ENCODE data around the gene HSPA12B.

The HSPA12B gene

GRCh38 chr20:3732327-3733118 lies at the start of gene HSPA12B:
TSS of gene HSPA12B (plus strand) at chr20:3732685. CDS start at chr20:3738675, 5,990 bp downstream.
- no peaks in the 10 kb centered on the region for H3K36me3 ChIP-seq (ENCODE audit: control insufficient read depth in 2 of 2, insufficient read depth in 2 of 2, low read length in 2 of 2)
- H3K4me1 ChIP-seq (ENCODE audit: control insufficient read depth, insufficient read depth, low read length): peaks cover 10% of the 10 kb centered on the region
- peak within 1 kb of the TSS in 1 of 2 donors; percentile 37 for H3K9ac ChIP-seq (ENCODE audit: low read length in 2 of 2)
- H3K9me3 ChIP-seq (ENCODE audit: control insufficient read depth in 2 of 2, low read length in 2 of 2): no peaks in the 10 kb centered on the region
- peaks cover 19 to 22% of the 10 kb centered on the region in 2 donors for H3K27me3 ChIP-seq (ENCODE audit: control insufficient read depth in 1 of 2, insufficient read depth in 2 of 2, low read length in 2 of 2)
- H3K4me3 ChIP-seq (ENCODE audit: low read length in 2 of 2): peak within 1 kb of the TSS; percentile 46 to 64
- H3K27ac ChIP-seq (ENCODE audit: low read length): peak within 1 kb of the TSS; percentile 6

GRCh38 chr20:3685341-3685740 lies 47.1 kb upstream of the HSPA12B start:
- no peaks in the 10 kb centered on the region for H3K27me3 ChIP-seq (ENCODE audit: control insufficient read depth in 1 of 2, insufficient read depth in 2 of 2, low read length in 2 of 2)
- H3K36me3 ChIP-seq (ENCODE audit: control insufficient read depth in 2 of 2, insufficient read depth in 2 of 2, low read length in 2 of 2): no peaks in the 10 kb centered on the region
- no peak overlapping the region for H3K27ac ChIP-seq (ENCODE audit: low read length)
- H3K4me1 ChIP-seq (ENCODE audit: control insufficient read depth, insufficient read depth, low read length): peaks cover 34% of the 10 kb centered on the region
- no peak overlapping the region for H3K4me3 ChIP-seq (ENCODE audit: low read length in 2 of 2)
- H3K9ac ChIP-seq (ENCODE audit: low read length in 2 of 2): no peak overlapping the region
- H3K9me3 ChIP-seq (ENCODE audit: control insufficient read depth in 2 of 2, low read length in 2 of 2): no peaks in the 10 kb centered on the region

- H3K4me1 ChIP-seq (ENCODE audit: control insufficient read depth, insufficient read depth, low read length): peaks cover 23% of the 10 kb centered on the region
- H3K9me3 ChIP-seq (ENCODE audit: control insufficient read depth in 2 of 2, low read length in 2 of 2): no peaks in the 10 kb centered on the region
- H3K27me3 ChIP-seq (ENCODE audit: control insufficient read depth in 1 of 2, insufficient read depth in 2 of 2, low read length in 2 of 2): no peaks in the 10 kb centered on the region
- no peaks in the 10 kb centered on the region for H3K36me3 ChIP-seq (ENCODE audit: control insufficient read depth in 2 of 2, insufficient read depth in 2 of 2, low read length in 2 of 2)
- peak overlapping the region; percentile 49 to 62 for H3K4me3 ChIP-seq (ENCODE audit: low read length in 2 of 2)
- H3K9ac ChIP-seq (ENCODE audit: low read length in 2 of 2): no peak overlapping the region
- H3K27ac ChIP-seq (ENCODE audit: low read length): peak overlapping the region; percentile 11
Observed at GRCh38 chr20:3686421-3686820, 46.1 kb upstream of the HSPA12B start.

GRCh38 chr20:3686867-3687321 lies 45.6 kb upstream of the HSPA12B start:
- Histone ChIP-seq H3K27ac (ENCODE audit: low read length) (peak overlapping the region; percentile 41), H3K4me3 (ENCODE audit: low read length in 2 of 2) (peak overlapping the region; percentile 49 to 62), H3K36me3 (ENCODE audit: control insufficient read depth in 2 of 2, insufficient read depth in 2 of 2, low read length in 2 of 2) (no peaks in the 10 kb centered on the region), H3K9ac (ENCODE audit: low read length in 2 of 2) (peak overlapping the region in 1 of 2 donors; percentile 32), H3K4me1 (ENCODE audit: control insufficient read depth, insufficient read depth, low read length) (peaks cover 18% of the 10 kb centered on the region), H3K9me3 (ENCODE audit: control insufficient read depth in 2 of 2, low read length in 2 of 2) (no peaks in the 10 kb centered on the region), H3K27me3 (ENCODE audit: control insufficient read depth in 1 of 2, insufficient read depth in 2 of 2, low read length in 2 of 2) (no peaks in the 10 kb centered on the region)

- H3K27ac ChIP-seq (ENCODE audit: low read length): peak overlapping the region; percentile 41
- no peaks in the 10 kb centered on the region for H3K9me3 ChIP-seq (ENCODE audit: control insufficient read depth in 2 of 2, low read length in 2 of 2)
- H3K27me3 ChIP-seq (ENCODE audit: control insufficient read depth in 1 of 2, insufficient read depth in 2 of 2, low read length in 2 of 2): no peaks in the 10 kb centered on the region
- no peak overlapping the region for H3K9ac ChIP-seq (ENCODE audit: low read length in 2 of 2)
- peaks cover 15% of the 10 kb centered on the region for H3K4me1 ChIP-seq (ENCODE audit: control insufficient read depth, insufficient read depth, low read length)
- H3K36me3 ChIP-seq (ENCODE audit: control insufficient read depth in 2 of 2, insufficient read depth in 2 of 2, low read length in 2 of 2): no peaks in the 10 kb centered on the region
- no peak overlapping the region for H3K4me3 ChIP-seq (ENCODE audit: low read length in 2 of 2)
Observed at GRCh38 chr20:3687655-3688054, 44.8 kb upstream of the HSPA12B start.

- H3K27ac ChIP-seq (ENCODE audit: low read length): no peak overlapping the region
Observed at GRCh38 chr20:3689978-3690377, 42.5 kb upstream of the HSPA12B start.

GRCh38 chr20:3690413-3690812 lies 42.1 kb upstream of the HSPA12B start:
- H3K27ac ChIP-seq (ENCODE audit: low read length): no peak overlapping the region
- no peaks in the 10 kb centered on the region for H3K36me3 ChIP-seq (ENCODE audit: control insufficient read depth in 2 of 2, insufficient read depth in 2 of 2, low read length in 2 of 2)
- no peaks in the 10 kb centered on the region for H3K9me3 ChIP-seq (ENCODE audit: control insufficient read depth in 2 of 2, low read length in 2 of 2)
- no peak overlapping the region for H3K9ac ChIP-seq (ENCODE audit: low read length in 2 of 2)
- H3K4me3 ChIP-seq (ENCODE audit: low read length in 2 of 2): no peak overlapping the region
- H3K27me3 ChIP-seq (ENCODE audit: control insufficient read depth in 1 of 2, insufficient read depth in 2 of 2, low read length in 2 of 2): no peaks in the 10 kb centered on the region
- peaks cover 15% of the 10 kb centered on the region for H3K4me1 ChIP-seq (ENCODE audit: control insufficient read depth, insufficient read depth, low read length)

More at GRCh38 chr20:3689978-3690377, 42.5 kb upstream of the HSPA12B start:
- peaks cover 15% of the 10 kb centered on the region for H3K4me1 ChIP-seq (ENCODE audit: control insufficient read depth, insufficient read depth, low read length)
- no peaks in the 10 kb centered on the region for H3K9me3 ChIP-seq (ENCODE audit: control insufficient read depth in 2 of 2, low read length in 2 of 2)
- H3K36me3 ChIP-seq (ENCODE audit: control insufficient read depth in 2 of 2, insufficient read depth in 2 of 2, low read length in 2 of 2): no peaks in the 10 kb centered on the region
- no peak overlapping the region for H3K4me3 ChIP-seq (ENCODE audit: low read length in 2 of 2)
- H3K9ac ChIP-seq (ENCODE audit: low read length in 2 of 2): no peak overlapping the region
- no peaks in the 10 kb centered on the region for H3K27me3 ChIP-seq (ENCODE audit: control insufficient read depth in 1 of 2, insufficient read depth in 2 of 2, low read length in 2 of 2)

GRCh38 chr20:3691306-3691705 lies 41.2 kb upstream of the HSPA12B start:
- H3K27ac ChIP-seq (ENCODE audit: low read length): no peak overlapping the region
- no peak overlapping the region for H3K4me3 ChIP-seq (ENCODE audit: low read length in 2 of 2)
- no peaks in the 10 kb centered on the region for H3K27me3 ChIP-seq (ENCODE audit: control insufficient read depth in 1 of 2, insufficient read depth in 2 of 2, low read length in 2 of 2)
- no peak overlapping the region for H3K9ac ChIP-seq (ENCODE audit: low read length in 2 of 2)
- H3K9me3 ChIP-seq (ENCODE audit: control insufficient read depth in 2 of 2, low read length in 2 of 2): peaks cover under 1 to 2% of the 10 kb centered on the region in 2 donors
- peaks cover 13% of the 10 kb centered on the region for H3K4me1 ChIP-seq (ENCODE audit: control insufficient read depth, insufficient read depth, low read length)
- no peaks in the 10 kb centered on the region for H3K36me3 ChIP-seq (ENCODE audit: control insufficient read depth in 2 of 2, insufficient read depth in 2 of 2, low read length in 2 of 2)

- Histone ChIP-seq H3K27me3 (ENCODE audit: control insufficient read depth in 1 of 2, insufficient read depth in 2 of 2, low read length in 2 of 2) (no peaks in the 10 kb centered on the region), H3K36me3 (ENCODE audit: control insufficient read depth in 2 of 2, insufficient read depth in 2 of 2, low read length in 2 of 2) (no peaks in the 10 kb centered on the region), H3K4me1 (ENCODE audit: control insufficient read depth, insufficient read depth, low read length) (peaks cover 7% of the 10 kb centered on the region), H3K9ac (ENCODE audit: low read length in 2 of 2) (no peak overlapping the region), H3K9me3 (ENCODE audit: control insufficient read depth in 2 of 2, low read length in 2 of 2) (peaks cover 3 to 5% of the 10 kb centered on the region in 2 donors), H3K27ac (ENCODE audit: low read length) (no peak overlapping the region), H3K4me3 (ENCODE audit: low read length in 2 of 2) (no peak overlapping the region)
Observed at GRCh38 chr20:3691897-3692296, 40.6 kb upstream of the HSPA12B start.

GRCh38 chr20:3692706-3693294 lies 39.7 kb upstream of the HSPA12B start:
- H3K36me3 ChIP-seq (ENCODE audit: control insufficient read depth in 2 of 2, insufficient read depth in 2 of 2, low read length in 2 of 2): no peaks in the 10 kb centered on the region

GRCh38 chr20:3693376-3693775 lies 39.1 kb upstream of the HSPA12B start:
- Histone ChIP-seq H3K27me3 (ENCODE audit: control insufficient read depth in 1 of 2, insufficient read depth in 2 of 2, low read length in 2 of 2) (no peaks in the 10 kb centered on the region), H3K27ac (ENCODE audit: low read length) (no peak overlapping the region), H3K9ac (ENCODE audit: low read length in 2 of 2) (no peak overlapping the region), H3K9me3 (ENCODE audit: control insufficient read depth in 2 of 2, low read length in 2 of 2) (peaks cover 3 to 5% of the 10 kb centered on the region in 2 donors), H3K4me3 (ENCODE audit: low read length in 2 of 2) (no peak overlapping the region), H3K36me3 (ENCODE audit: control insufficient read depth in 2 of 2, insufficient read depth in 2 of 2, low read length in 2 of 2) (no peaks in the 10 kb centered on the region), H3K4me1 (ENCODE audit: control insufficient read depth, insufficient read depth, low read length) (no peaks in the 10 kb centered on the region)

More at GRCh38 chr20:3692706-3693294, 39.7 kb upstream of the HSPA12B start:
- Histone ChIP-seq H3K4me1 (ENCODE audit: control insufficient read depth, insufficient read depth, low read length) (no peaks in the 10 kb centered on the region), H3K9ac (ENCODE audit: low read length in 2 of 2) (no peak overlapping the region), H3K4me3 (ENCODE audit: low read length in 2 of 2) (no peak overlapping the region), H3K27me3 (ENCODE audit: control insufficient read depth in 1 of 2, insufficient read depth in 2 of 2, low read length in 2 of 2) (no peaks in the 10 kb centered on the region), H3K27ac (ENCODE audit: low read length) (no peak overlapping the region), H3K9me3 (ENCODE audit: control insufficient read depth in 2 of 2, low read length in 2 of 2) (peaks cover 3 to 5% of the 10 kb centered on the region in 2 donors)

All from stomach smooth muscle (tissue), 2 donors.